WTC11 (cell line): Measurements from ENCODE around the gene KDM4E. TPM values are rescaled to one million over a fixed set of nuclear protein-coding genes. Genes with fewer than 3 reads are reported as not detected.
A peak's percentile ranks its signal among the peaks of the same experiment; 100 is the strongest.

Experiments used
- ATAC-seq: fragments of 200-7000 bp; cut with Tn5 transposase; 2 replicates; pipeline ENCODE4 v1.10.0; 2021; ENCODE audit warnings: mild to moderate bottlenecking, moderate library complexity
- CTCF ChIA-PET: fragments of 300-600 bp; sonication (Branson Sonifier 250); formaldehyde crosslinking; loops from one replicate; lab custom pipeline; 2021; ENCODE audit warnings: antibody characterized with exemption; lab: Charles Lee
- POLR2A ChIA-PET: fragments of 350-600 bp; sonication (Branson Sonifier 250); formaldehyde crosslinking; loops from one replicate; lab custom pipeline; 2021; ENCODE audit warnings: antibody characterized with exemption; lab: Charles Lee
- DNase-seq: peaks from one replicate; pipeline ENCODE4 v3.0.0; 2021; ENCODE audit warnings: low spot score
- H3K27ac Mint-ChIP-seq: 2 replicates; pipeline ENCODE4 v1.8.0; 2021; ENCODE audit warnings: mixed read lengths
- H3K27me3 Mint-ChIP-seq: 2 replicates; pipeline ENCODE4 v1.8.0; 2021; ENCODE audit warnings: low read depth, mild to moderate bottlenecking, moderate library complexity, mixed read lengths
- H3K36me3 Mint-ChIP-seq: 2 replicates; pipeline ENCODE4 v1.8.0; 2021; ENCODE audit warnings: mixed read lengths
- H3K4me1 Mint-ChIP-seq: 2 replicates; pipeline ENCODE4 v1.8.0; 2022; ENCODE audit warnings: mixed read lengths
- H3K4me3 Mint-ChIP-seq: 2 replicates; pipeline ENCODE4 v1.8.0; 2021; ENCODE audit warnings: mild to moderate bottlenecking, moderate library complexity, mixed read lengths
- H3K9me3 Mint-ChIP-seq: 2 replicates; pipeline ENCODE4 v1.8.0; 2021; ENCODE audit warnings: mixed read lengths
- AFF4 ChIP-seq: sonication (generic); formaldehyde crosslinking; IDR thresholded peaks from 2 replicates; pipeline ENCODE4 v1.8.1; 2023; ENCODE audit warnings: mild to moderate bottlenecking, missing genetic modification reagents, borderline replicate concordance
- AR ChIP-seq: fragments of 250-450 bp; sonication (Bioruptor Pico); IDR thresholded peaks from 2 replicates; pipeline ENCODE4 v1.9.0; 2021; ENCODE audit warnings: mild to moderate bottlenecking
- ATF2 ChIP-seq: sonication (generic); formaldehyde crosslinking; IDR thresholded peaks from 2 replicates; pipeline ENCODE4 v1.8.1; 2022; ENCODE audit warnings: low read depth, missing genetic modification reagents, borderline replicate concordance
- E2F5 ChIP-seq: sonication (generic); formaldehyde crosslinking; IDR thresholded peaks from 2 replicates; pipeline ENCODE4 v1.8.1; 2022; ENCODE audit warnings: mild to moderate bottlenecking, moderate library complexity, missing genetic modification reagents
- EMX1 ChIP-seq: fragments of 250-450 bp; sonication (Bioruptor Pico); IDR thresholded peaks from 2 replicates; pipeline ENCODE4 v1.8.0; 2021; ENCODE audit warnings: mild to moderate bottlenecking
- ERG ChIP-seq: fragments of 250-450 bp; sonication (Bioruptor Pico); IDR thresholded peaks from 2 replicates; pipeline ENCODE4 v1.8.0; 2021; ENCODE audit warnings: mild to moderate bottlenecking
- ETV6 ChIP-seq: sonication (generic); formaldehyde crosslinking; IDR thresholded peaks from 2 replicates; pipeline ENCODE4 v1.8.1; 2022; ENCODE audit warnings: mild to moderate bottlenecking, missing genetic modification reagents
- FOXJ3 ChIP-seq: sonication (generic); formaldehyde crosslinking; IDR thresholded peaks from 2 replicates; pipeline ENCODE4 v1.9.0; 2021; ENCODE audit warnings: missing genetic modification reagents, mild to moderate bottlenecking, borderline replicate concordance
- JAZF1 ChIP-seq: fragments of 250-450 bp; sonication (Bioruptor Pico); IDR thresholded peaks from 2 replicates; pipeline ENCODE4 v1.9.0; 2021; ENCODE audit warnings: moderate library complexity, mild to moderate bottlenecking, inconsistent platforms
- RELA ChIP-seq: sonication (generic); formaldehyde crosslinking; IDR thresholded peaks from 2 replicates; pipeline ENCODE4 v1.8.1; 2022; ENCODE audit warnings: missing genetic modification reagents, mild to moderate bottlenecking, borderline replicate concordance
- ZBTB21 ChIP-seq: sonication (generic); formaldehyde crosslinking; IDR thresholded peaks from 2 replicates; pipeline ENCODE4 v1.8.1; 2023; ENCODE audit warnings: mild to moderate bottlenecking, missing genetic modification reagents, borderline replicate concordance
- ZNF121 ChIP-seq: sonication (generic); formaldehyde crosslinking; IDR thresholded peaks from 2 replicates; pipeline ENCODE4 v1.8.0; 2023; ENCODE audit warnings: missing genetic modification reagents
- ZNF138 ChIP-seq: sonication (generic); formaldehyde crosslinking; conservative IDR thresholded peaks from 2 replicates; pipeline ENCODE4 v1.8.1; 2022; ENCODE audit warnings: mild to moderate bottlenecking, moderate library complexity, missing genetic modification reagents
- ZNF317 ChIP-seq: sonication (generic); formaldehyde crosslinking; IDR thresholded peaks from 2 replicates; pipeline ENCODE4 v1.8.1; 2023; ENCODE audit warnings: low read depth, mild to moderate bottlenecking, moderate library complexity, missing genetic modification reagents, borderline replicate concordance
- total RNA-seq: library from RNA; stranded (reverse); gene quantifications from 3 replicates; pipeline ENCODE4 v1.2.3, GENCODE V29; 2021

The KDM4E gene
- total RNA-seq, 1 experiment from 2014 or later = not detected

- TF ChIP-seq ATF2 = no peak
- TF ChIP-seq AR (CRISPR knock-in tag) = no peak
- no peak for TF ChIP-seq ZNF121 (CRISPR knock-in tag)
- TF ChIP-seq RELA (CRISPR knock-in tag) = no peak
- TF ChIP-seq ZNF317 = no peak
- no peak for TF ChIP-seq JAZF1
- TF ChIP-seq ZBTB21 (CRISPR knock-in tag) = no peak
- TF ChIP-seq ERG (CRISPR knock-in tag) = no peak
These were observed 49.9 kb downstream of the KDM4E start (continued) for GRCh38 chr11:95074792-95075563.

- Mint-ChIP-seq H3K9me3 (no peaks in the 10 kb centered on the region), H3K36me3 (no peaks in the 10 kb centered on the region), H3K4me3 (no peak overlapping the region), H3K4me1 (peaks cover 4% of the 10 kb centered on the region), H3K27ac (no peak overlapping the region), H3K27me3 (no peaks in the 10 kb centered on the region; the same call in 1 of the 2 replicates)
- CTCF ChIA-PET = interaction anchor here (0.7 to 1.5 kb wide), 3 partner anchors 17 to 78 kb away, joined by 3 read pairs; no protein-coding TSS in a partner anchor
- POLR2A ChIA-PET = no interaction called here
- DNase-seq = no peak
- no peak for TF ChIP-seq FOXJ3 (CRISPR knock-in tag)
- no peak for TF ChIP-seq ATF2
- TF ChIP-seq AR (CRISPR knock-in tag) = no peak
- TF ChIP-seq ZNF317 = no peak
- TF ChIP-seq AFF4 = no peak
- no peak for TF ChIP-seq ETV6 (CRISPR knock-in tag)
- TF ChIP-seq ZNF138 (CRISPR knock-in tag) = no peak
- TF ChIP-seq EMX1 (CRISPR knock-in tag) = no peak
- TF ChIP-seq E2F5 (CRISPR knock-in tag) = no peak
- peak; percentile 20; the same call in 1 of the 2 replicates for ATAC-seq
These were observed 51.4 kb downstream of the KDM4E start for GRCh38 chr11:95076416-95076815.
